Karpas-422 (cell line): ENCODE measurements around the gene CARD14. TPM values are rescaled to one million over a fixed set of nuclear protein-coding genes. Genes with fewer than 3 reads are reported as not detected.
"Not testable (repeated sequence)": the region's sequence is repeated elsewhere in the genome, so short reads cannot be mapped to it uniquely, and the experiment has no call there.

Experiments used
- DNase-seq: peaks from one replicate; pipeline ENCODE4 v3.0.0-alpha.2; 2015
- H2AFZ ChIP-seq: fragments of 200-600 bp; sonication (generic); 2 replicates; pipeline ENCODE4 v1.6.1; 2014; ENCODE audit warnings: antibody characterized with exemption, low read length, mixed read lengths
- H3K27ac ChIP-seq: fragments of 200-600 bp; sonication (generic); 2 replicates; pipeline ENCODE4 v1.5.1; 2014; ENCODE audit warnings: mild to moderate bottlenecking, low read length, moderate library complexity
- H3K27me3 ChIP-seq: fragments of 200-600 bp; sonication (generic); 2 replicates; pipeline ENCODE4 v1.6.1; 2014; ENCODE audit warnings: low read length, mixed read lengths
- H3K36me3 ChIP-seq: fragments of 200-600 bp; sonication (generic); 2 replicates; pipeline ENCODE4 v1.6.1; 2014; ENCODE audit warnings: low read length, mixed read lengths; ENCODE audit not compliant: insufficient read depth
- H3K4me1 ChIP-seq: fragments of 200-600 bp; sonication (generic); 2 replicates; pipeline ENCODE4 v1.6.1; 2014; ENCODE audit warnings: mild to moderate bottlenecking, low read length, mixed read lengths
- H3K4me2 ChIP-seq: fragments of 200-600 bp; sonication (generic); 2 replicates; pipeline ENCODE4 v1.6.1; 2014; ENCODE audit warnings: low read length, low read depth, mild to moderate bottlenecking; ENCODE audit not compliant: poor library complexity, severe bottlenecking
- H3K4me3 ChIP-seq: fragments of 200-600 bp; sonication (generic); 2 replicates; pipeline ENCODE4 v1.5.1; 2014; ENCODE audit warnings: mild to moderate bottlenecking, antibody characterized with exemption, low read length, mixed read lengths
- H3K79me2 ChIP-seq: fragments of 200-600 bp; sonication (generic); 2 replicates; pipeline ENCODE4 v1.6.1; 2014; ENCODE audit warnings: mild to moderate bottlenecking, low read length, mixed read lengths
- H3K9ac ChIP-seq: fragments of 200-600 bp; sonication (generic); 2 replicates; pipeline ENCODE4 v1.6.0; 2014; ENCODE audit warnings: low read length
- H3K9me2 ChIP-seq: fragments of 200-600 bp; sonication (generic), shearing (Covaris generic); replicated peaks from 2 replicates; pipeline ENCODE4 v1.6.0; 2014; ENCODE audit warnings: mild to moderate bottlenecking, low read length, moderate library complexity; ENCODE audit not compliant: insufficient read depth
- H3K9me3 ChIP-seq: fragments of 300-700, 200-600 bp; sonication (generic); 2 replicates; pipeline ENCODE4 v1.6.1; 2014; ENCODE audit warnings: low read length, mixed read lengths
- H4K20me1 ChIP-seq: fragments of 200-600 bp; sonication (generic); 2 replicates; pipeline ENCODE4 v1.6.1; 2014; ENCODE audit warnings: mild to moderate bottlenecking, antibody characterized with exemption, low read length, low read depth; ENCODE audit not compliant: insufficient read depth
- total RNA-seq: library from RNA; depleted of rRNA; stranded (reverse); fragments of >200 nt; shearing (Covaris generic); gene quantifications from 2 replicates; pipeline ENCODE4 v1.2.3, GENCODE V29; 2014; ENCODE audit warnings: low replicate concordance

CARD14 gene
- total RNA-seq, 1 experiment from 2014 or later, result not detected

DNA sequence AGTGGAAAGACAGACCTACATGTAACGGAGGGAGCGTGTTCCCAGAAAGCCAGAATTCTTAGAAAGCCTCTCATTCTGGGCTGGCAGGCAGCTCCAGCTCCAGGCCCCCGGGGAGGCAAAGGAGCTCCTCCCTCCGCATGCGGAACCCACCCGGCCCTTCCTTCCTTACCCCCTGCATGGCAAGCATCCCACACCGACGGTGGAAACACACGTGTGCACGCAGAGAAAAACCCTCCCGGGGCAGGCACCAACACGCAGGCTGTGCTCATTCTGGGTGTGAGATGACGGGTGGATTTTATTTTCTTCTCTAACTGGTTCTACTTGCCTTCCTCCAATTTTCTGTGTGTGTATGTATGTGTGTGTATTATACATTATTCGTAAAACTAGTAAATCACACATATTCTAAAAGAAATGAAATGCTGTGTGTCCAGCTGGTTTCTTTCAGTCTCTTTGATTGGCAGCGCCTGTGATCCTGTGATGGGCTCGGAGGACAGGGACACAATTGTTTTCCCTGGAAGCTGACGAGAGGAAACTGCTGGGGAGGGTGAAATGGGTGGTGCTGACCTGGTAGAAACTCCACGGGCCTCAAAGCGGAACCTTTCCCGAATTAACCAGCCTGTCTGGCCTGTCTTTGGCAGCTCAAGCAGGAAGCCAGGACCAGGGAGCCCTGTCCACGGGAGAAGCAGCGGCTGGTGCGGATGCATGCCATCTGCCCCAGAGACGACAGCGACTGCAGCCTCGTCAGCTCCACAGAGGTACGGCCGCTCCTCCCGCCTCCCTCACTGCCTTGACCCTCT is 22.2 kb downstream of the CARD14 start:
- H3K27ac ChIP-seq, result no peak overlapping the region
- H2AFZ ChIP-seq, result no peak overlapping the region
- no peak for DNase-seq
- H3K9ac ChIP-seq, result no peak overlapping the region
- no peaks in the 10 kb centered on the region for H3K36me3 ChIP-seq
- H3K27me3 ChIP-seq, result no peaks in the 10 kb centered on the region
- no peaks in the 10 kb centered on the region for H3K9me2 ChIP-seq
- no peaks in the 10 kb centered on the region for H3K79me2 ChIP-seq
- no peaks in the 10 kb centered on the region for H3K9me3 ChIP-seq
- H3K4me3 ChIP-seq, result no peak overlapping the region
- no peak overlapping the region for H3K4me2 ChIP-seq
- H4K20me1 ChIP-seq, result no peaks in the 10 kb centered on the region
- no peaks in the 10 kb centered on the region for H3K4me1 ChIP-seq

DNA sequence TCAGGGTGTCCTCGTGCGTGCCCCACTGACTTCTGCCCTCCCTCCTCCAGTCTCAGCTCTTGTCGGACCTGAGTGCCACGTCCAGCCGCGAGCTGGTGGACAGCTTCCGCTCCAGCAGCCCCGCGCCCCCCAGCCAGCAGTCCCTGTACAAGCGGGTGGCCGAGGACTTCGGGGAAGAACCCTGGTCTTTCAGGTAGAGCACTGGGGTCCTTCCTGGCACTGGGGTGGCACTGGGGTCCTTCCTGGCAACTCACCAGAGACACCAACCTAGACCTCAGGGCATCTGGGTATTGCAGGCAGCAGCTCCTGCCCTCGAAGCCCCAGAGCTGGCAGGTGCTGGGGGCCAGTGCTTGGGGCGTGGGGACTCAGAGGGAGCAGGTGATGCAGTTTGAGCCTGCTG is 25.3 kb downstream of the CARD14 start:
- H3K4me2 ChIP-seq, result no peak overlapping the region
- no peaks in the 10 kb centered on the region for H3K9me2 ChIP-seq
- no peaks in the 10 kb centered on the region for H3K79me2 ChIP-seq
- no peak for DNase-seq
- H3K27me3 ChIP-seq, result no peaks in the 10 kb centered on the region
- no peaks in the 10 kb centered on the region for H3K36me3 ChIP-seq
- no peak overlapping the region for H2AFZ ChIP-seq
- H3K4me3 ChIP-seq, result no peak overlapping the region
- no peaks in the 10 kb centered on the region for H3K4me1 ChIP-seq
- no peaks in the 10 kb centered on the region for H4K20me1 ChIP-seq
- H3K9me3 ChIP-seq, result no peaks in the 10 kb centered on the region
- no peak overlapping the region for H3K27ac ChIP-seq
- H3K9ac ChIP-seq, result no peak overlapping the region

DNA sequence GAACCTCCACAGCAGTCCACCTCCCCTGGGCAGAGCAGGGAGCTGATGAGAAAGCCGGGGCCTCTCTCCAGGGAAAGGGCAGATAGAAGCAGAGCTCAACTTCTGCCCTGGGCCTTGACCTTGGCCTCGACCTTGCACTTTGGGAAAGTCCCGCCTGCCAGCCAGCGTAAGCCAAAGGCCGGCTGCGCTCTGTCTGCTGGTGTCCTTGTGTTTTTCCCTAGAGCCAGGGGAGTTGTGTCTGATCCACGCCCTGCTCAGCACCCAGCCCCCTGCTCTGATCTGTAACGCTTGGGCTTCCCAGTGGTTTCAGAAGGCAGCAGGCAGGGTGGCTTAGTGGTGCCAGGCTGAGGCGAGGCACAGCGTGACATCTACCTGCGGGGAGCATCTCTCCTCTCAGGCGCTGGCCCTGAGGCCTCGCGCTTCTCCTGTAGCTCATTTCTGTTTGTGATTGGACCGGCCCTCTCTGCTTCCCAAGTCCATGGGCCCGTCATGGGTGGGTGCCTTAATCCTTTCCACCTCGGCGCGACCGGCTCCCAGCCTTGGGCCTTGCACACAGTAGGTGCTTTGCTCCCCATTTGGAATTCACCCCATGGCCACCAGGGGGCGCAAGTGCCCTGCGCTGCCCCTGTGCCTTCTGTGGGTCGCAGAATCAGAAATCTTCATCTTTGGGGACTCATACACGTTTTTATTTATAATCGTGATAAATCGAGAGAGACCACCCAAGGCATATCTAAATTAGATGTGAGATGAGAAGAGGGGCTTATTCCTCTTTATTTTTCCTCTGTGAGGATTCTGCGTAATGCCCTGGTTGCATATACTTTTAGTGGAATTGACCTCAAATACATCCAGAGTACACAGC is 26.1 kb downstream of the CARD14 start:
- H3K4me1 ChIP-seq, result no peaks in the 10 kb centered on the region
- H3K27ac ChIP-seq, result no peak overlapping the region
- no peak overlapping the region for H3K4me3 ChIP-seq
- H3K4me2 ChIP-seq, result no peak overlapping the region
- no peak overlapping the region for H2AFZ ChIP-seq
- H3K36me3 ChIP-seq, result no peaks in the 10 kb centered on the region
- H3K9ac ChIP-seq, result no peak overlapping the region
- no peaks in the 10 kb centered on the region for H3K9me3 ChIP-seq
- no peaks in the 10 kb centered on the region for H3K9me2 ChIP-seq
- no peaks in the 10 kb centered on the region for H3K79me2 ChIP-seq
- no peaks in the 10 kb centered on the region for H4K20me1 ChIP-seq
- no peaks in the 10 kb centered on the region for H3K27me3 ChIP-seq
- DNase-seq, result peak; percentile 55

DNA sequence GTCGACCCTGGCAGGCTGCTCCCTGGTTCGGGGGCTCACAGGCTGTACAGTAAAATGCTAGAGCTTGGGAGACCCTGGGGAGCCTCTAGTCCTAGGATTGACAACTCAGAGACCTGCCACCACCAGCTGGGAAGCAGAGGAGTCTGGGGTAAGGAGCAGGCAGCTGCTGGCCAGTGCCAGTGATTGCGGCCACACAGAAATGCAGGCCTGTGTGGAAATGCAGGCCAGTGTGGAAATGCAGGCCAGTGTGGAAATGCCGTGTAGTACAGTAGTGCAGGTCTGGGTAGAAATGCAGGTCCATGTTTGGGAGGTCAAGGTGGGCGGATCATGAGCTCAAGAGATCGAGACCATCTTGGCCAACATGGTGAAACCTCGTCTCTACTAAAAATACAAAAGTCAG is 26.8 kb downstream of the CARD14 start:
- no peak for DNase-seq
- Histone ChIP-seq H3K9me3 (no peaks in the 10 kb centered on the region), H3K36me3 (no peaks in the 10 kb centered on the region), H3K27me3 (no peaks in the 10 kb centered on the region), H3K27ac (no peak overlapping the region), H2AFZ (no peak overlapping the region), H3K79me2 (no peaks in the 10 kb centered on the region), H3K4me1 (no peaks in the 10 kb centered on the region), H4K20me1 (no peaks in the 10 kb centered on the region), H3K9ac (no peak overlapping the region), H3K4me3 (no peak overlapping the region), H3K9me2 (no peaks in the 10 kb centered on the region), H3K4me2 (no peak overlapping the region)

DNA sequence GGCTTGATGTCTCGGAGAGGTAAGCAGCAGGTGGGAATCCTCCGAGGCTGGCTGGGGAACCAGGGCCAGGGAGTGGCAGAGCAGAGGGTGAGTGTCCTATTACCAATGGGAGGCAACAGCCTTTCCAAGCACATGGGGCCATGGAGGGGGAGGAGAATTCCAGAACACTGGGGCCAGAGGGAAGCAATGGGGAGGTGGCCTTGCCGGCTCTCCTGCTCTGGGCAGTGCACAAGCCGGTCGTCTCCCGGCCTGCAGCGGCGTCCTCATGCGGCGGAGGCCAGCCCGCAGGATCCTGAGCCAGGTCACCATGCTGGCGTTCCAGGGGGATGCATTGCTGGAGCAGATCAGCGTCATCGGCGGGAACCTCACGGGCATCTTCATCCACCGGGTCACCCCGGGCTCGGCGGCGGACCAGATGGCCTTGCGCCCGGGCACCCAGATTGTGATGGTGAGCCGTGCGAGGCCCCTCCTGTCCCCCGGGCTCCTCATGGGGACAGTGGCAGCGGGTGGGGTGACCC is 28.4 kb downstream of the CARD14 start:
- no peak for DNase-seq
- no peak overlapping the region for H3K27ac ChIP-seq
- H2AFZ ChIP-seq, result no peak overlapping the region
- no peaks in the 10 kb centered on the region for H3K9me3 ChIP-seq
- no peaks in the 10 kb centered on the region for H3K9me2 ChIP-seq
- no peak overlapping the region for H3K9ac ChIP-seq
- H3K36me3 ChIP-seq, result no peaks in the 10 kb centered on the region
- H3K27me3 ChIP-seq, result no peaks in the 10 kb centered on the region
- H3K4me1 ChIP-seq, result no peaks in the 10 kb centered on the region
- H4K20me1 ChIP-seq, result no peaks in the 10 kb centered on the region
- no peaks in the 10 kb centered on the region for H3K79me2 ChIP-seq
- no peak overlapping the region for H3K4me2 ChIP-seq
- no peak overlapping the region for H3K4me3 ChIP-seq

DNA sequence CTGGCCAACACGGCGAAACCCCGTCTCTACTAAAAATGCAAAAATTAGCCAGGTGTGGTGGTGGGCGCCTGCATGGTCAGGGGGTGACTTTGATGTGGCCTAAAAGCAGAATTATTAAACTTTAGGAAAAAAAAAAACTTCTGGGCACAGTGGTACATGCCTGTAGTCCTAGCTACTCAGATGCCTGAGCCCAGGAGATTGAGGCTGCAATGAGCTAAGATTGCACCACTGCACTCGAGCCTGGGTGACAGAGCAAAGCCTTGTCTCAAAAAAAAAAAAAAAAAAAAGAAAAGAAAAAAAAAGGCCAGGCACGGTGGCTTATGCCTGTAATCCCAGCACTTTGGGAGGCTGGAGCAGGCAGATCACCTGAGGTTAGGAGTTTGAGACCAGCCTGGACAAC is 29.5 kb downstream of the CARD14 start:
- not testable (repeated sequence) for H3K27me3 ChIP-seq, H3K4me1 ChIP-seq, H3K4me2 ChIP-seq, DNase-seq, H3K4me3 ChIP-seq, H3K9me3 ChIP-seq, H3K36me3 ChIP-seq, H3K9me2 ChIP-seq, H3K9ac ChIP-seq, H3K79me2 ChIP-seq, H4K20me1 ChIP-seq, H2AFZ ChIP-seq, H3K27ac ChIP-seq

DNA sequence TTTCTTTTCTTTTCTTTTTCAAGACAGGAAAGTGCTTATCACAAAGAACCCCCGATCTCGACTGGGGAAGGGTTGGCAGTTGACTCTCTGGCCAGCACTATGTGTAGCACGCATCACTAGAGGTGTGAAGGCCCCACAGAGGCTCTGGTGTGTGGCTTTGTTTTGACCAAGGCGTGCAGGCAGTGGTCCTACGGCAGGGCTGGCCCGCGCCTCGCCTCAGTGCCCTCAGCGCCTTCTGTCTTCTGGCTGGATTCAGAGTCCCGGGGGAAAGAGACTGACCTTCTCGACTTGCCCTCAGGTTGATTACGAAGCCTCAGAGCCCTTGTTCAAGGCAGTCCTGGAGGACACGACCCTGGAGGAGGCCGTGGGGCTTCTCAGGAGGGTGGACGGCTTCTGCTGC is 31.6 kb downstream of the CARD14 start:
- Histone ChIP-seq H4K20me1 (no peaks in the 10 kb centered on the region), H3K4me1 (no peaks in the 10 kb centered on the region), H3K4me3 (no peak overlapping the region), H3K4me2 (no peak overlapping the region), H3K9me3 (no peaks in the 10 kb centered on the region), H3K9me2 (no peaks in the 10 kb centered on the region), H2AFZ (no peak overlapping the region), H3K27me3 (no peaks in the 10 kb centered on the region), H3K27ac (no peak overlapping the region), H3K9ac (no peak overlapping the region), H3K36me3 (no peaks in the 10 kb centered on the region), H3K79me2 (no peaks in the 10 kb centered on the region)
- DNase-seq, result no peak

DNA sequence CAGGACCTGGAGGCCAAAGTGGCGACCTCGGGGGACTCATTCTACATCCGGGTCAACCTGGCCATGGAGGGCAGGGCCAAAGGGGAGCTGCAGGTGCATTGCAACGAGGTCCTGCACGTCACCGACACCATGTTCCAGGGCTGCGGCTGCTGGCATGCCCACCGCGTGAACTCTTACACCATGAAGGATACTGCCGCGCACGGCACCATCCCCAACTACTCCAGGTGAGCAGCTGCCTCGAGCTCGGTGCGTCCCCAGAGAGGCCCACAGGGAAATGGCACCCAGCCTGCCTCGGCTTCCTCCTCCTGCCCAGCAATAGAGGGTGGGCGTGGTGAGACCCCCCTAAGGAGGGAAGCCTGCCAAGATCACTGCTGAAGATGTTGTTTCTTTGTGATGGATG is 32.4 kb downstream of the CARD14 start:
- H2AFZ ChIP-seq, result no peak overlapping the region
- no peaks in the 10 kb centered on the region for H3K27me3 ChIP-seq
- H3K4me3 ChIP-seq, result no peak overlapping the region
- H3K36me3 ChIP-seq, result no peaks in the 10 kb centered on the region
- H3K79me2 ChIP-seq, result no peaks in the 10 kb centered on the region
- H3K27ac ChIP-seq, result no peak overlapping the region
- no peaks in the 10 kb centered on the region for H3K9me2 ChIP-seq
- H3K9me3 ChIP-seq, result no peaks in the 10 kb centered on the region
- no peaks in the 10 kb centered on the region for H4K20me1 ChIP-seq
- H3K4me1 ChIP-seq, result no peaks in the 10 kb centered on the region
- DNase-seq, result no peak
- no peak overlapping the region for H3K9ac ChIP-seq
- H3K4me2 ChIP-seq, result no peak overlapping the region
